ENCODE results near the gene CAPN10. TPM values are rescaled to one million over a fixed set of nuclear protein-coding genes. Genes with fewer than 3 reads are reported as not detected.

The CAPN10 gene
- total and polyA plus RNA-seq, 9 donors = 2.2 to 34.3 (median 25.1) TPM

DNA sequence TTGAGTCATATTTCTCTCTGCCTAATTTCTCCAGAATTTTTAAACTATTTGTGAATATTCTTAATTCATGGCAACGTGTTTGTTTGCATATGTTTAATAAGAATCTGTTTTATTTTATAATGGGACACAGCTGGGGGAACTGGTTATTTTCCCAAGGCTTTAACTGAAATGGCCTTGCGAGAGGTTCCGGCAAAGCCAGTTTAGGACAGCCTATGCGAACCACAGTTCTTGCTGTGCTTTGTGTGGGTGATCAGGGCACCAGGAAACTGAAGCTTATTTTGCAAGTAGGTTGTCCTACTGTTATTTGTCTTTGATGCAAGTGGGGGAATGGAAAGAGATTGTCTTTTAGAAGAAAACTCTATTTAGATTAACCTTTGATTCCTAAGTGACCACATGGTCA lies 35.2 kb upstream of the CAPN10 start:
- no peak overlapping the region for H3K4me3 ChIP-seq
- peaks cover 3% of the 10 kb centered on the region for H3K4me1 ChIP-seq (ENCODE audit: insufficient read depth)
- 87 to 92% (median 88%) methylated on average over 4 of the region's 4 CpGs for whole genome bisulfite sequencing, 3 donors
- TF ChIP-seq POLR2A (IDR thresholded peaks at IDR 0.05) (no peak), EP300 (IDR thresholded peaks at IDR 0.05) (no peak)
- H3K27ac ChIP-seq = no peak overlapping the region
- no peaks in the 10 kb centered on the region for H3K27me3 ChIP-seq
- no peaks in the 10 kb centered on the region for H3K36me3 ChIP-seq
- no peak for DNase-seq
- intact Hi-C loops (cut with DNase I) = no loop called here
- no peaks in the 10 kb centered on the region for H3K9me3 ChIP-seq

DNA sequence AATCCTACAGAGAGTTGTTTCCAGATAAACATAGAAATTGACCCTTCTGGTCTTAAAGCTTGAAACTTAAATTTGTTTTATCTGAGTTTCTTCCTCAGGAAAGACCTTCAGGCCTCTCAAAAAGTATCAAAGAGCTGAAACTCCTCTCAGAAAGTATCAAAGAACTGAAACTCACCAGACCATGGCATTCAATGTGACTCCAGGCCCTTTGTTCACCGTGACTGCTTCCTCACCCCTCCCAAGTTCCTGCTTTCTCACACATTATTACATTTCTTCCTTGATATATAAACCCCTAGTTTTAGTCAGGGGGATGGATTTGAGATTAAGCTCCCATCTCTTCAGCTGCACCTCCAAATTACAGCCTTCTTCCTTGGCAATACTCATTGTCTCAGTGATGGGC lies 34.7 kb upstream of the CAPN10 start:
- H3K27ac ChIP-seq = no peak overlapping the region
- no peak overlapping the region for H3K4me3 ChIP-seq
- intact Hi-C loops (cut with DNase I) = no loop called here
- H3K9me3 ChIP-seq = no peaks in the 10 kb centered on the region
- no peaks in the 10 kb centered on the region for H3K36me3 ChIP-seq
- 44 to 53% (median 46%) methylated on average over 1 of the region's 1 CpG for WGBS, 3 donors
- no peaks in the 10 kb centered on the region for H3K27me3 ChIP-seq
- peaks cover 6% of the 10 kb centered on the region for H3K4me1 ChIP-seq (ENCODE audit: insufficient read depth)
- DNase-seq = no peak
- TF ChIP-seq POLR2A (IDR thresholded peaks at IDR 0.05) (no peak), EP300 (IDR thresholded peaks at IDR 0.05) (no peak)
- TF ChIP-seq, protein P1, sequence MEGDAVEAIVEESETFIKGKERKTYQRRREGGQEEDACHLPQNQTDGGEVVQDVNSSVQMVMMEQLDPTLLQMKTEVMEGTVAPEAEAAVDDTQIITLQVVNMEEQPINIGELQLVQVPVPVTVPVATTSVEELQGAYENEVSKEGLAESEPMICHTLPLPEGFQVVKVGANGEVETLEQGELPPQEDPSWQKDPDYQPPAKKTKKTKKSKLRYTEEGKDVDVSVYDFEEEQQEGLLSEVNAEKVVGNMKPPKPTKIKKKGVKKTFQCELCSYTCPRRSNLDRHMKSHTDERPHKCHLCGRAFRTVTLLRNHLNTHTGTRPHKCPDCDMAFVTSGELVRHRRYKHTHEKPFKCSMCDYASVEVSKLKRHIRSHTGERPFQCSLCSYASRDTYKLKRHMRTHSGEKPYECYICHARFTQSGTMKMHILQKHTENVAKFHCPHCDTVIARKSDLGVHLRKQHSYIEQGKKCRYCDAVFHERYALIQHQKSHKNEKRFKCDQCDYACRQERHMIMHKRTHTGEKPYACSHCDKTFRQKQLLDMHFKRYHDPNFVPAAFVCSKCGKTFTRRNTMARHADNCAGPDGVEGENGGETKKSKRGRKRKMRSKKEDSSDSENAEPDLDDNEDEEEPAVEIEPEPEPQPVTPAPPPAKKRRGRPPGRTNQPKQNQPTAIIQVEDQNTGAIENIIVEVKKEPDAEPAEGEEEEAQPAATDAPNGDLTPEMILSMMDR (IDR thresholded peaks at IDR 0.05) = no peak

- DNase-seq = no peak
- TF ChIP-seq POLR2A (IDR thresholded peaks at IDR 0.05) = no peak
- TF ChIP-seq, protein P1 (IDR thresholded peaks at IDR 0.05) = no peak
- TF ChIP-seq EP300 (IDR thresholded peaks at IDR 0.05) = no peak
- Histone ChIP-seq H3K36me3 (no peaks in the 10 kb centered on the region), H3K4me1 (ENCODE audit: insufficient read depth) (peaks cover 20% of the 10 kb centered on the region), H3K27me3 (no peaks in the 10 kb centered on the region), H3K27ac (no peak overlapping the region), H3K4me3 (no peak overlapping the region), H3K9me3 (no peaks in the 10 kb centered on the region)
- intact Hi-C loops (cut with DNase I) = no loop called here
- 91 to 93% (median 92%) methylated on average over 7 of the region's 7 CpGs for WGBS, 3 donors
Observed at GRCh38 chr2:240553956-240554480, 32.5 kb upstream of the CAPN10 start.

GRCh38 chr2:240554767-240555493 lies 31.6 kb upstream of the CAPN10 start:
- H3K4me1 ChIP-seq (ENCODE audit: insufficient read depth) = peaks cover 23% of the 10 kb centered on the region
- no peak overlapping the region for H3K27ac ChIP-seq
- no peaks in the 10 kb centered on the region for H3K27me3 ChIP-seq
- no peak for DNase-seq
- no peak for TF ChIP-seq EP300 (IDR thresholded peaks at IDR 0.05)
- TF ChIP-seq POLR2A (IDR thresholded peaks at IDR 0.05) = no peak
- TF ChIP-seq, protein P1 (IDR thresholded peaks at IDR 0.05) = no peak
- H3K9me3 ChIP-seq = no peaks in the 10 kb centered on the region
- intact Hi-C loops (cut with DNase I) = no loop called here
- WGBS, 3 donors = 91 to 96% (median 93%) methylated on average over 16 to 17 of the region's 17 CpGs
- no peak overlapping the region for H3K4me3 ChIP-seq
- H3K36me3 ChIP-seq = no peaks in the 10 kb centered on the region

All from ovary (tissue), 9 donors.